PC-9 (cell line): Measurements from ENCODE around the gene MARK2.

ENCODE experiments used
- CTCF ChIP-seq: fragments of 200-600 bp; sonication (generic); conservative IDR thresholded peaks from 2 replicates; pipeline ENCODE4 v1.6.1; 2017; ENCODE audit warnings: mixed run types, antibody characterized with exemption, mild to moderate bottlenecking, moderate library complexity
- EZH2 ChIP-seq: fragments of 200-600 bp; sonication (generic); IDR thresholded peaks from 2 replicates; pipeline ENCODE4 v1.8.0; 2017; ENCODE audit warnings: antibody characterized with exemption, low read depth

GRCh38 chr11:63867511-63867910 lies 28.6 kb downstream of the MARK2 start:
- TF ChIP-seq CTCF, result no peak
- no peak for TF ChIP-seq EZH2
